Esophagus squamous epithelium (tissue), 4 donors: ENCODE data around the gene SIN3B.

Experiments
- POLR2A ChIP-seq, 4 donors: fragments of 450-650 bp; IDR thresholded peaks; one replicate each; pipeline ENCODE4 v1.6.1; 2017; ENCODE audit warnings: antibody characterized with exemption in 4 of 4, mild to moderate bottlenecking in 4 of 4, moderate library complexity in 3 of 4
- TF ChIP-seq, protein P1 (sequence below), 6 experiments: fragments of 450-650 bp in 4 of 6; fragments of 200-600 bp in 2 of 6; sonication (generic) in 2 of 6; IDR thresholded peaks; one replicate each; pipeline ENCODE4 v1.5.1; 2016 to 2019; ENCODE audit warnings: antibody characterized with exemption in 6 of 6, mild to moderate bottlenecking in 4 of 6, moderate library complexity in 4 of 6

GRCh38 chr19:16830679-16831078 lies 1.5 kb downstream of the SIN3B start:
- no peak for TF ChIP-seq POLR2A (IDR thresholded peaks at IDR 0.05)
- TF ChIP-seq, protein P1, sequence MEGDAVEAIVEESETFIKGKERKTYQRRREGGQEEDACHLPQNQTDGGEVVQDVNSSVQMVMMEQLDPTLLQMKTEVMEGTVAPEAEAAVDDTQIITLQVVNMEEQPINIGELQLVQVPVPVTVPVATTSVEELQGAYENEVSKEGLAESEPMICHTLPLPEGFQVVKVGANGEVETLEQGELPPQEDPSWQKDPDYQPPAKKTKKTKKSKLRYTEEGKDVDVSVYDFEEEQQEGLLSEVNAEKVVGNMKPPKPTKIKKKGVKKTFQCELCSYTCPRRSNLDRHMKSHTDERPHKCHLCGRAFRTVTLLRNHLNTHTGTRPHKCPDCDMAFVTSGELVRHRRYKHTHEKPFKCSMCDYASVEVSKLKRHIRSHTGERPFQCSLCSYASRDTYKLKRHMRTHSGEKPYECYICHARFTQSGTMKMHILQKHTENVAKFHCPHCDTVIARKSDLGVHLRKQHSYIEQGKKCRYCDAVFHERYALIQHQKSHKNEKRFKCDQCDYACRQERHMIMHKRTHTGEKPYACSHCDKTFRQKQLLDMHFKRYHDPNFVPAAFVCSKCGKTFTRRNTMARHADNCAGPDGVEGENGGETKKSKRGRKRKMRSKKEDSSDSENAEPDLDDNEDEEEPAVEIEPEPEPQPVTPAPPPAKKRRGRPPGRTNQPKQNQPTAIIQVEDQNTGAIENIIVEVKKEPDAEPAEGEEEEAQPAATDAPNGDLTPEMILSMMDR (IDR thresholded peaks at IDR 0.05) = no peak
